GM19328 (cell line): ENCODE results near the gene ATP11A.
"Not testable (repeated sequence)": the region's sequence is repeated elsewhere in the genome, so short reads cannot be mapped to it uniquely, and the experiment has no call there.

Experiments used
- ATAC-seq: cut with Tn5 transposase; IDR thresholded peaks from one replicate; pipeline ENCODE4 v1.9.1; 2021; ENCODE audit warnings: mild to moderate bottlenecking, moderate library complexity; ENCODE audit not compliant: unreplicated experiment

Gene ATP11A

GRCh38 chr13:112708560-112709240, 18.9 kb downstream of the ATP11A start:
- no peak for ATAC-seq

GRCh38 chr13:112709316-112709715, 19.5 kb downstream of the ATP11A start:
- not testable (repeated sequence) for ATAC-seq

- ATAC-seq: no peak
Observed at GRCh38 chr13:112709825-112710783, 20.3 kb downstream of the ATP11A start.

- no peak for ATAC-seq
Observed at GRCh38 chr13:112710855-112711527, 21.2 kb downstream of the ATP11A start.

GRCh38 chr13:112711528-112712265, 21.9 kb downstream of the ATP11A start:
- no peak for ATAC-seq

GRCh38 chr13:112712451-112713207, 22.8 kb downstream of the ATP11A start:
- ATAC-seq: no peak

- no peak for ATAC-seq
Observed at GRCh38 chr13:112713517-112714253, 23.8 kb downstream of the ATP11A start.

- no peak for ATAC-seq
Observed at GRCh38 chr13:112714376-112715174, 24.7 kb downstream of the ATP11A start.

- no peak for ATAC-seq
Observed at GRCh38 chr13:112715210-112715609, 25.4 kb downstream of the ATP11A start.

- ATAC-seq: no peak
Observed at GRCh38 chr13:112715715-112716460, 26.1 kb downstream of the ATP11A start.

GRCh38 chr13:112716461-112716820, 26.6 kb downstream of the ATP11A start:
- ATAC-seq: no peak

- no peak for ATAC-seq
Observed at GRCh38 chr13:112716841-112717520, 27.1 kb downstream of the ATP11A start.

- no peak for ATAC-seq
Observed at GRCh38 chr13:112718318-112718717, 28.5 kb downstream of the ATP11A start.

GRCh38 chr13:112719016-112719415, 29.2 kb downstream of the ATP11A start:
- no peak for ATAC-seq

GRCh38 chr13:112719556-112719955, 29.7 kb downstream of the ATP11A start:
- ATAC-seq: no peak

- no peak for ATAC-seq
Observed at GRCh38 chr13:112720251-112720650, 30.4 kb downstream of the ATP11A start.

- no peak for ATAC-seq
Observed at GRCh38 chr13:112720814-112721197, 31.0 kb downstream of the ATP11A start.
